Retinal pigment epithelial cell (primary cell): Measurements from ENCODE around the gene BEND7.
"Not testable (repeated sequence)": the region's sequence is repeated elsewhere in the genome, so short reads cannot be mapped to it uniquely, and the experiment has no call there.

Source experiments
- DNase-seq: peaks from one replicate; pipeline ENCODE4 v3.0.0-alpha.2; 2010; ENCODE audit warnings: low read depth
- H3K4me3 ChIP-seq: 2 replicates; pipeline ENCODE4 v1.5.1; 2011; ENCODE audit warnings: mild to moderate bottlenecking, low read length, control low read depth, moderate library complexity
- CTCF ChIP-seq: conservative IDR thresholded peaks from 2 replicates; pipeline ENCODE4 v1.5.1; 2011; ENCODE audit warnings: low read depth, low read length, control low read depth, inconsistent platforms

Gene BEND7

GRCh38 chr10:13560597-13560996 lies 31.8 kb upstream of the BEND7 start:
- TF ChIP-seq CTCF: no peak
- peak; percentile 0 for DNase-seq
- no peak overlapping the region for H3K4me3 ChIP-seq

- no peak for DNase-seq
- H3K4me3 ChIP-seq: no peak overlapping the region
- no peak for TF ChIP-seq CTCF
Observed at GRCh38 chr10:13559124-13559700, 30.4 kb upstream of the BEND7 start.

GRCh38 chr10:13555884-13556510 lies 27.2 kb upstream of the BEND7 start:
- H3K4me3 ChIP-seq: no peak overlapping the region
- TF ChIP-seq CTCF: no peak

GRCh38 chr10:13550802-13551201 lies 22.0 kb upstream of the BEND7 start:
- H3K4me3 ChIP-seq: no peak overlapping the region
- DNase-seq: no peak
- TF ChIP-seq CTCF: no peak

More at GRCh38 chr10:13555884-13556510, 27.2 kb upstream of the BEND7 start:
- DNase-seq: no peak

GRCh38 chr10:13542533-13542932 lies 13.7 kb upstream of the BEND7 start:
- DNase-seq: no peak
- H3K4me3 ChIP-seq: no peak overlapping the region
- no peak for TF ChIP-seq CTCF

- not testable (repeated sequence) for DNase-seq, H3K4me3 ChIP-seq
Observed at GRCh38 chr10:13537985-13538384, 9.2 kb upstream of the BEND7 start.

- TF ChIP-seq CTCF: peak; percentile 82
- H3K4me3 ChIP-seq: no peak overlapping the region
- DNase-seq: no peak
Observed at GRCh38 chr10:13536674-13537366, 8.0 kb upstream of the BEND7 start.
